HL-60 (cell line): ENCODE measurements around the gene BANP.

ENCODE experiments used
- DNase-seq, 2 experiments: peaks; one replicate each; pipeline ENCODE4 v3.0.0-alpha.2; 2010 to 2020; ENCODE audit warnings: low read depth in 1 of 2, low spot score in 1 of 2
- H3K27ac ChIP-seq: fragments of 250-450 bp; sonication (Bioruptor Pico); replicated peaks from 2 replicates; pipeline ENCODE4 v1.5.1; 2020; ENCODE audit warnings: mild to moderate bottlenecking, moderate library complexity
- H3K27me3 ChIP-seq: fragments of 250-450 bp; sonication (Bioruptor Pico); 2 replicates; pipeline ENCODE4 v1.5.1; 2021; ENCODE audit warnings: mild to moderate bottlenecking, moderate library complexity; ENCODE audit not compliant: insufficient read depth, poor library complexity, severe bottlenecking
- H3K4me3 ChIP-seq: replicated peaks from 2 replicates; pipeline ENCODE4 v1.5.1; 2011; ENCODE audit warnings: mild to moderate bottlenecking, control low read depth, low read length; ENCODE audit not compliant: insufficient read depth
- GABPA ChIP-seq: IDR thresholded peaks from 2 replicates; pipeline ENCODE4 v1.6.1; 2012; ENCODE audit warnings: low read depth
- POLR2AphosphoS5 ChIP-seq: IDR thresholded peaks from 2 replicates; pipeline ENCODE4 v1.6.1; 2012; ENCODE audit warnings: low read depth
- REST ChIP-seq: IDR thresholded peaks from 2 replicates; pipeline ENCODE4 v1.6.1; 2012; ENCODE audit warnings: low read depth; ENCODE audit not compliant: insufficient replicate concordance
- SPI1 ChIP-seq: IDR thresholded peaks from 2 replicates; pipeline ENCODE4 v1.6.1; 2012; ENCODE audit warnings: low read depth, mild to moderate bottlenecking, borderline replicate concordance
- TF ChIP-seq, protein P1 (sequence below): IDR thresholded peaks from one replicate; pipeline ENCODE4 v1.5.1; 2011; ENCODE audit warnings: low read length, control low read depth, inconsistent platforms; ENCODE audit not compliant: insufficient read depth

The BANP gene

DNA sequence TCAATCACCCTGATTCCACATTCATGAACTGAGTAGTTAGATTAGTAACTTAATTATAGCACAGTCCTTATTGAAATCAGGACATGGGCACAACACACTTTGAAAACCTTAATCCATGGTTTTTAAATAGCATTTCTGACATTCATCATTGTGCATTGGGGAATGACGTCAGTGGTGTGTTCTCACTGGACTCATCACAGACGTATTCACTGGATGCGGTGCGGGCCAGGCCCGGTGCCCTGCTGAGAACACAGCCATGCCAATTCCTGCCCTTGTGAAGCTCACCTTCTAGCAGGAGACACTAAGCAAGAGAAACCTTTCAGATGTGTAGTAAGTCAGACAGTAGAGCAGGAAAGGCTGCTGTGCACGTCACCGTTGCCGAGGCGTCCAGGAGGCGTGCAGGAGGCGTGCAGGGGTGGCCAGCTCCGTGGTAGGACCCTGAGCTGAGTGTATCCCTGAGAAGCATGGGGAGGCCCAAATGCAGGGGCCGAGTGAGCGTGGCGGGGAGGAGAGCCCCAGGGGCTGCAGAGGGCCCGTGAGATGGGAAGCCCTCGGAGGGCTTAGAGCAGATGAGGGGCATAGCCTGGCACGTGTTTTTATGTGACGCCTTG, 12.9 kb downstream of the BANP start:
- Histone ChIP-seq H3K4me3 (no peak overlapping the region), H3K27me3 (no peaks in the 10 kb centered on the region), H3K27ac (no peak overlapping the region)
- DNase-seq, result no peak
- no peak for TF ChIP-seq SPI1

- TF ChIP-seq, protein P1, sequence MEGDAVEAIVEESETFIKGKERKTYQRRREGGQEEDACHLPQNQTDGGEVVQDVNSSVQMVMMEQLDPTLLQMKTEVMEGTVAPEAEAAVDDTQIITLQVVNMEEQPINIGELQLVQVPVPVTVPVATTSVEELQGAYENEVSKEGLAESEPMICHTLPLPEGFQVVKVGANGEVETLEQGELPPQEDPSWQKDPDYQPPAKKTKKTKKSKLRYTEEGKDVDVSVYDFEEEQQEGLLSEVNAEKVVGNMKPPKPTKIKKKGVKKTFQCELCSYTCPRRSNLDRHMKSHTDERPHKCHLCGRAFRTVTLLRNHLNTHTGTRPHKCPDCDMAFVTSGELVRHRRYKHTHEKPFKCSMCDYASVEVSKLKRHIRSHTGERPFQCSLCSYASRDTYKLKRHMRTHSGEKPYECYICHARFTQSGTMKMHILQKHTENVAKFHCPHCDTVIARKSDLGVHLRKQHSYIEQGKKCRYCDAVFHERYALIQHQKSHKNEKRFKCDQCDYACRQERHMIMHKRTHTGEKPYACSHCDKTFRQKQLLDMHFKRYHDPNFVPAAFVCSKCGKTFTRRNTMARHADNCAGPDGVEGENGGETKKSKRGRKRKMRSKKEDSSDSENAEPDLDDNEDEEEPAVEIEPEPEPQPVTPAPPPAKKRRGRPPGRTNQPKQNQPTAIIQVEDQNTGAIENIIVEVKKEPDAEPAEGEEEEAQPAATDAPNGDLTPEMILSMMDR, result no peak
- TF ChIP-seq SPI1 (no peak), POLR2AphosphoS5 (no peak), GABPA (no peak), REST (no peak)
- Histone ChIP-seq H3K27me3 (no peaks in the 10 kb centered on the region), H3K4me3 (no peak overlapping the region), H3K27ac (no peak overlapping the region)
- DNase-seq, result no peak
Measured at GRCh38 chr16:87965417-87965816, 14.2 kb downstream of the BANP start.

- TF ChIP-seq SPI1, result no peak
- TF ChIP-seq GABPA, result no peak
- no peak for TF ChIP-seq REST
- TF ChIP-seq, protein P1, result no peak
- TF ChIP-seq POLR2AphosphoS5, result no peak
- Histone ChIP-seq H3K27ac (peak overlapping the region; percentile 30; the same call in 1 of the 2 replicates), H3K27me3 (no peaks in the 10 kb centered on the region), H3K4me3 (no peak overlapping the region)
- no peak for DNase-seq
Measured at GRCh38 chr16:87966064-87966645, 14.9 kb downstream of the BANP start.

DNA sequence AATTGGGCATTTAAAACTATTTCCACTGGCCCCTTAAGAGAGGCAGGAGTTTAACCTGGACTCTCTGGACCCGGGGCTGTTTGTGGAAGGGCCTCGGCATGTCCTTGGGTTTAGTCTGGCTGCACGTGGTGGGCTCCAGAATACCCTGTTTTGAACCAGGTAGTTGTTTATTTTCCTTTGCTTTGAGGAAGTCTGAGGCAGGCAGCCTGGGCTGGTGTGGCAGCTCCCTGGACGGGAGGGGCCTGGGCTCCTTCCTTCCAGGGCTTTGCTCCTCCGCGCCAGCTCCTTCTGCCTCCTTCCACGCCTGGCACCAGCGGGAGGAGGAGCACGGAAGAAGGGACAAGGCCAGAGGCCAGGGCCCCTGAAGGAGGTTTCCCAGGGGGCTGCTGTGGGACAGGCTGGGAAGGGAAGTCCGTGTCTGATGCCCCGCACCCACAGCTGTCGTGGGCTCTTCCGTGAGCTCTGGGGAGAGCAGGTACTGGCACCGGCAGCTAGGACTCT, 15.5 kb downstream of the BANP start:
- H3K27ac ChIP-seq, result peak overlapping the region; percentile 30; the same call in 1 of the 2 replicates
- TF ChIP-seq SPI1, result peak; percentile 27; the same call in 1 of the 2 replicates
- TF ChIP-seq REST, result no peak
- no peak overlapping the region for H3K4me3 ChIP-seq
- peak in 1 of 2 experiments; percentile 8 for DNase-seq
- no peaks in the 10 kb centered on the region for H3K27me3 ChIP-seq
